Panc1 (cell line): ENCODE results near the gene LAMB2. TPM values are rescaled to one million over a fixed set of nuclear protein-coding genes. Genes with fewer than 3 reads are reported as not detected.

Experiments used
- ATAC-seq: fragments of 200-7000 bp; cut with Tn5 transposase; 2 replicates; pipeline ENCODE4 v1.9.1; 2020; ENCODE audit warnings: mild to moderate bottlenecking, moderate library complexity
- BruUV-seq: library from RNA; stranded (reverse); fragments of 400-500 nt; replicated peaks from 2 replicates; lab custom pipeline; 2021; lab: Mats Ljungman, UMichigan
- CTCF ChIA-PET: fragments of 300-600 bp; sonication (Branson Sonifier 250); formaldehyde crosslinking; loops from one replicate; lab custom pipeline; 2022; ENCODE audit warnings: antibody characterized with exemption; lab: Charles Lee
- POLR2A ChIA-PET: fragments of 300-600 bp; sonication (Branson Sonifier 250); formaldehyde crosslinking; loops from one replicate; lab custom pipeline; 2022; ENCODE audit warnings: antibody characterized with exemption; lab: Charles Lee
- DNase-seq: peaks from one replicate; pipeline ENCODE4 v3.0.0-alpha.2; 2010; ENCODE audit warnings: low read depth, low spot score
- H3K27ac ChIP-seq: 2 replicates; pipeline ENCODE4 v1.5.1; 2011; ENCODE audit warnings: mild to moderate bottlenecking, low read length, inconsistent platforms
- H3K27me3 ChIP-seq: fragments of 200-500 bp; sonication (Bioruptor generic); 2 replicates; pipeline ENCODE4 v1.6.0; 2014; ENCODE audit warnings: low read length, inconsistent platforms; ENCODE audit not compliant: control insufficient read depth, insufficient read depth
- H3K36me3 ChIP-seq: fragments of 200-500 bp; sonication (Bioruptor generic); 2 replicates; pipeline ENCODE4 v1.5.1; 2014; ENCODE audit warnings: inconsistent platforms, mild to moderate bottlenecking, low read length, moderate library complexity; ENCODE audit not compliant: control insufficient read depth, insufficient read depth
- H3K4me1 ChIP-seq: 2 replicates; pipeline ENCODE4 v1.5.1; 2011; ENCODE audit warnings: inconsistent platforms, mild to moderate bottlenecking, low read length, moderate library complexity; ENCODE audit not compliant: control insufficient read depth, insufficient read depth
- H3K4me3 ChIP-seq, 2 experiments: 2 replicates each; pipeline ENCODE4 v1.5.1; 2011 to 2012; ENCODE audit warnings: low read depth in 2 of 2, low read length in 2 of 2, mild to moderate bottlenecking in 2 of 2, inconsistent platforms in 1 of 2, moderate library complexity in 1 of 2
- H3K9me3 ChIP-seq: fragments of 200-500 bp; sonication (Bioruptor generic); 2 replicates; pipeline ENCODE4 v1.5.1; 2014; ENCODE audit warnings: low read depth, mild to moderate bottlenecking, inconsistent platforms, low read length, moderate library complexity; ENCODE audit not compliant: control insufficient read depth, insufficient read depth
- POLR2AphosphoS5 ChIP-seq: IDR thresholded peaks from 2 replicates; pipeline ENCODE4 v1.6.1; 2012; ENCODE audit warnings: mild to moderate bottlenecking, low read depth, low read length, moderate library complexity
- REST ChIP-seq, 2 experiments: IDR thresholded peaks; 2 replicates each; pipeline ENCODE4 v1.6.1; 2011 to 2012; ENCODE audit warnings: low read depth in 2 of 2, control low read depth in 1 of 2, low read length in 1 of 2, mild to moderate bottlenecking in 1 of 2, moderate library complexity in 1 of 2; ENCODE audit not compliant: insufficient read depth in 1 of 2
- SIN3A ChIP-seq: IDR thresholded peaks from 2 replicates; pipeline ENCODE4 v1.6.1; 2012; ENCODE audit warnings: low read depth, mild to moderate bottlenecking, low read length, moderate library complexity, borderline replicate concordance; ENCODE audit not compliant: insufficient read depth
- TCF7L2 ChIP-seq: IDR thresholded peaks from 2 replicates; pipeline ENCODE4 v1.6.1; 2011; ENCODE audit warnings: mild to moderate bottlenecking, low read depth, low read length, inconsistent platforms
- in situ Hi-C: cut with HindIII; loops from 2 replicates; pipeline ENCODE4 v1.10.0; 2016; ENCODE audit warnings: low sequenced_read_pairs, low pct_unique_long_range_greater_than_20kb
- intact Hi-C: fragments of 100-400 bp; cut with micrococcal nuclease; formaldehyde crosslinking; loops from one replicate; pipeline ENCODE4 v1.10.0; 2022; ENCODE audit not compliant: unreplicated experiment
- total RNA-seq: library from RNA; stranded (reverse); gene quantifications from one replicate; pipeline ENCODE4 v1.2.1, GENCODE V29; 2021; ENCODE audit not compliant: unreplicated experiment
- TF ChIP-seq, protein P1 (sequence below): fragments of 450-650 bp; IDR thresholded peaks from 2 replicates; pipeline ENCODE4 v1.5.1; 2017; ENCODE audit warnings: mild to moderate bottlenecking

LAMB2 gene
- total RNA-seq, 1 experiment from 2014 or later = 189 TPM

- Histone ChIP-seq H3K27ac (no peak overlapping the region), H3K4me3 (no peak overlapping the region), H3K27me3 (no peaks in the 10 kb centered on the region), H3K9me3 (no peaks in the 10 kb centered on the region), H3K4me1 (no peaks in the 10 kb centered on the region), H3K36me3 (peaks cover 3% of the 10 kb centered on the region; the same call in 1 of the 2 replicates)
- intact Hi-C loops (no loop called here), in situ Hi-C loops (no loop called here)
- no peak for TF ChIP-seq SIN3A
- TF ChIP-seq REST (IDR thresholded peaks at IDR 0.05; ENCODE audit: insufficient read depth in 1 of 2, low read depth in 2 of 2, low read length in 1 of 2) = no peak
- no peak for DNase-seq
- ATAC-seq = no peak
- BruUV-seq = no TSS peak
- ChIA-PET CTCF (no interaction called here), POLR2A (no interaction called here)
Measured at GRCh38 chr3:49112262-49112661, 20.6 kb downstream of the LAMB2 start.

- intact Hi-C loops (no loop called here), in situ Hi-C loops (no loop called here)
- Histone ChIP-seq H3K4me1 (no peaks in the 10 kb centered on the region), H3K36me3 (peaks cover 3% of the 10 kb centered on the region; the same call in 1 of the 2 replicates), H3K27me3 (no peaks in the 10 kb centered on the region), H3K4me3 (no peak overlapping the region), H3K27ac (no peak overlapping the region), H3K9me3 (no peaks in the 10 kb centered on the region)
- ATAC-seq (no peak), DNase-seq (no peak)
- BruUV-seq = no TSS peak
- no peak for TF ChIP-seq TCF7L2
- POLR2A ChIA-PET = no interaction called here
- CTCF ChIA-PET = no interaction called here
Measured at GRCh38 chr3:49111347-49111746, 21.5 kb downstream of the LAMB2 start.

- ATAC-seq (no peak), DNase-seq (no peak)
- Histone ChIP-seq H3K27ac (no peak overlapping the region), H3K4me1 (no peaks in the 10 kb centered on the region), H3K27me3 (no peaks in the 10 kb centered on the region), H3K9me3 (no peaks in the 10 kb centered on the region), H3K4me3 (no peak overlapping the region), H3K36me3 (peaks cover 3% of the 10 kb centered on the region; the same call in 1 of the 2 replicates)
- intact Hi-C loops (no loop called here), in situ Hi-C loops (no loop called here)
- TSS peak; percentile 30 for BruUV-seq
- TF ChIP-seq, protein P1, sequence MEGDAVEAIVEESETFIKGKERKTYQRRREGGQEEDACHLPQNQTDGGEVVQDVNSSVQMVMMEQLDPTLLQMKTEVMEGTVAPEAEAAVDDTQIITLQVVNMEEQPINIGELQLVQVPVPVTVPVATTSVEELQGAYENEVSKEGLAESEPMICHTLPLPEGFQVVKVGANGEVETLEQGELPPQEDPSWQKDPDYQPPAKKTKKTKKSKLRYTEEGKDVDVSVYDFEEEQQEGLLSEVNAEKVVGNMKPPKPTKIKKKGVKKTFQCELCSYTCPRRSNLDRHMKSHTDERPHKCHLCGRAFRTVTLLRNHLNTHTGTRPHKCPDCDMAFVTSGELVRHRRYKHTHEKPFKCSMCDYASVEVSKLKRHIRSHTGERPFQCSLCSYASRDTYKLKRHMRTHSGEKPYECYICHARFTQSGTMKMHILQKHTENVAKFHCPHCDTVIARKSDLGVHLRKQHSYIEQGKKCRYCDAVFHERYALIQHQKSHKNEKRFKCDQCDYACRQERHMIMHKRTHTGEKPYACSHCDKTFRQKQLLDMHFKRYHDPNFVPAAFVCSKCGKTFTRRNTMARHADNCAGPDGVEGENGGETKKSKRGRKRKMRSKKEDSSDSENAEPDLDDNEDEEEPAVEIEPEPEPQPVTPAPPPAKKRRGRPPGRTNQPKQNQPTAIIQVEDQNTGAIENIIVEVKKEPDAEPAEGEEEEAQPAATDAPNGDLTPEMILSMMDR = no peak
- TF ChIP-seq REST (IDR thresholded peaks at IDR 0.05; ENCODE audit: insufficient read depth in 1 of 2, low read depth in 2 of 2, low read length in 1 of 2) (no peak), SIN3A (no peak), POLR2AphosphoS5 (no peak), TCF7L2 (no peak)
- POLR2A ChIA-PET = no interaction called here
- CTCF ChIA-PET = no interaction called here
Measured at GRCh38 chr3:49110780-49111179, 22.1 kb downstream of the LAMB2 start.
